Thymus (tissue), 11 donors: ENCODE results near the gene CBR1. TPM values are rescaled to one million over a fixed set of nuclear protein-coding genes. Genes with fewer than 3 reads are reported as not detected.
"Not testable (repeated sequence)": the region's sequence is repeated elsewhere in the genome, so short reads cannot be mapped to it uniquely, and the experiment has no call there.

Source experiments
- DNase-seq, 9 donors: peaks; one replicate each; pipeline ENCODE4 v3.0.0-alpha.2; 2013; ENCODE audit warnings: low spot score in 9 of 9, low read depth in 6 of 9, missing footprints in 1 of 9
- H3K27ac ChIP-seq, 2 donors: one replicate each; pipeline ENCODE4 v1.5.1; 2013; ENCODE audit warnings: control low read depth in 1 of 2, low read depth in 1 of 2, low read length in 1 of 2, mild to moderate bottlenecking in 1 of 2, moderate library complexity in 1 of 2
- H3K27me3 ChIP-seq, 2 donors: one replicate each; pipeline ENCODE4 v1.5.1; 2013; ENCODE audit warnings: low read length in 1 of 2; ENCODE audit not compliant: control insufficient read depth in 2 of 2, insufficient read depth in 1 of 2
- H3K36me3 ChIP-seq, 2 donors: one replicate each; pipeline ENCODE4 v1.5.1; 2013; ENCODE audit warnings: low read length in 1 of 2, mild to moderate bottlenecking in 1 of 2, moderate library complexity in 1 of 2; ENCODE audit not compliant: control insufficient read depth in 2 of 2, insufficient read depth in 2 of 2
- H3K4me1 ChIP-seq, 2 donors: one replicate each; pipeline ENCODE4 v1.5.1; 2013; ENCODE audit warnings: low read length in 2 of 2; ENCODE audit not compliant: control insufficient read depth in 2 of 2, insufficient read depth in 2 of 2
- H3K4me3 ChIP-seq, 2 donors: one replicate each; pipeline ENCODE4 v1.5.1; 2013; ENCODE audit warnings: low read length in 2 of 2, control low read depth in 1 of 2, mild to moderate bottlenecking in 1 of 2
- H3K9me3 ChIP-seq, 2 donors: one replicate each; pipeline ENCODE4 v1.5.1; 2013; ENCODE audit warnings: low read length in 1 of 2, mild to moderate bottlenecking in 1 of 2; ENCODE audit not compliant: control insufficient read depth in 2 of 2, insufficient read depth in 1 of 2
- WGBS: extraction: QIAGEN DNeasy Blood & Tissue Kit; methylation state at CpG from one replicate; pipeline ENCODE4 v1.1.7; 2013; 5-methylcytosine and 5-hydroxymethylcytosine counted together
- polyA plus RNA-seq: library from polyadenylated mRNA; stranded (reverse); fragments of 200-250 nt; gene quantifications from one replicate; pipeline ENCODE4 v1.2.3, GENCODE V29; 2013
- total RNA-seq: library from RNA; stranded (reverse); fragments of 120-200 nt; gene quantifications from one replicate; pipeline ENCODE4 v1.2.4, GENCODE V29; 2013
- donor health status: healthy.

Gene CBR1
- total and polyA plus RNA-seq, 2 donors: 26.2 to 57.7 TPM

DNA sequence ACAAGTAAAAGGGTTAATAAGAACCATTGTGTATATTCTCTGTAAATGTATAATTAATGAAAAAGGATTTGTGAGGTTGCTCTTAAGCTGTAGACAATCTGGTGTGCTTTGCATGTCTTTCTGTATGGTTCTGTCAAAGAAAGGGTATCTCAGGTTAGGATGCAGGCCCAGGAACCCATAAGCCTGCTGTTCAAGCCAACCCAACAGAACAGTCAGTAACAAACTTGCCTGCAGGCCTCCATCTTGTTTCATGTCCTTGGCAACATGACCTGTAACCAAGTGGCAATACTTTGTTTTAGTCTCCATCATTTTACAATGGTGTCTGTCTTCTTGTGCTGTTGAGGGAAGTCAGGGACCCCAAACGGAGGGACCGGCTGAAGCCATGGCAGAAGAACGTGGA is 29.2 kb downstream of the CBR1 start:
- no peak for DNase-seq
- no peaks in the 10 kb centered on the region for H3K36me3 ChIP-seq
- no peak overlapping the region for H3K4me3 ChIP-seq
- no peaks in the 10 kb centered on the region for H3K4me1 ChIP-seq
- H3K27me3 ChIP-seq: peaks cover 0 to 5% of the 10 kb centered on the region in 2 donors
- H3K27ac ChIP-seq: no peak overlapping the region
- 99% methylated on average over 3 of the region's 3 CpGs for WGBS
- peaks cover 1 to 6% of the 10 kb centered on the region in 2 donors for H3K9me3 ChIP-seq

DNA sequence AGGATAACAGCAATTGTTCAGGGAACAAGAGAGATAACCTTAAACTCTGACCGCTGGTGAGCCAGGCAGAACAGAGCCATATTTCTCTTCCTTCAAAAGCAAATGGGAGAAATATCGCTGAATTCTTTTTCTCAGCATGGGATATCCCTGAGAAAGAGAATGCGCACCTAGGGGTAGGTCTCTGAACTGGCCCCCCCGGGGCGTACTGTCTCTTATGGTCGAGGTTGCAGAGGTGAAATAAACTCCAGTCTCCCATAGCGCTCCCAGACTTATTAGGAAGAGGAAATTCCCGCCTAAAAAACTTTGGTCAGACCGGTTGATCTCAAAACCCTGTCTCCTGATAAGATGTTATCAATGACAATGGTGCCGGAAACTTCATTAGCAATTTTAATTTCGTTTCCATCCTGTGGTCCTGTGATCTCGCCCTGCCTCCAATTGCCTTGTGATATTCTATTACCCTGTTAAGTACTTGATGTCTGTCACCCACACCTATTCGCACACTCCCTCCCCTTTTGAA is 29.9 kb downstream of the CBR1 start:
- H3K27ac ChIP-seq, DNase-seq, H3K4me1 ChIP-seq, H3K4me3 ChIP-seq, H3K9me3 ChIP-seq, H3K36me3 ChIP-seq: not testable (repeated sequence)
- WGBS: 86% methylated on average over 13 of the region's 13 CpGs
- H3K27me3 ChIP-seq: peaks cover 0 to 11% of the 10 kb centered on the region in 2 donors

DNA sequence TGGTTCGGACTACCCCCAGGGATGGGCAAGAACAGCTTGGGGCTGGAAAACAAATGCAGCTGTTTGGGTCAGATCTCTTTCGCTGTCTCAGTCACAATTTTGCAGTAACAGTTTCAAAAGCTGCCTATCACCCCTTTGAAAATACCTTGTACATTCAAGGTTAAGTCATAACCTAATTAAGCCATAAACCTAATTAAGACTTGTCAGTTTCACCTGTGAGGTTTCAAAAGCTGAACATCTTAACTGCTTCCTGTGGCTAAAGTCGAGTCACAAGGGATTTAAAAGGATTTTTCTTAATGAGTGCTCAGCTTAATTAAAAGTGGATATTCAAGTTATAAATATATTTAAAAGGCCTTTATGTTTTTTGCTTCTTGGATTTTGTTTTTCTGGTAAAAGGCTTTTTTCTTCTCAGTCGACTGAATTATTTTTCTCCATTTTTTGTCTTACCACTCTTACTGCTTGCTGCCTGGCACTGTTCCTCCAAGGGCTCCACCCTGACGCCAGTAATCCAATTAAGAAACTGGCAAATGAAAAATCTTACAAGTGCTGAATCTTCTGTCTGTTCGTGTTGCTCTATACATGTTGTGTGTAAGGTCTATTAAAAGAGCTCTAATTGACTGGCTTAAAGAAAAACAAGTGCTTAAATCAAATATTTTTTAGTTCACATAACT is 31.3 kb downstream of the CBR1 start:
- H3K9me3 ChIP-seq: no peaks in the 10 kb centered on the region
- no peak overlapping the region for H3K4me3 ChIP-seq
- 92% methylated on average over 6 of the region's 6 CpGs for WGBS
- peaks cover 0 to 22% of the 10 kb centered on the region in 2 donors for H3K27me3 ChIP-seq
- DNase-seq: no peak
- H3K36me3 ChIP-seq: no peaks in the 10 kb centered on the region
- H3K27ac ChIP-seq: no peak overlapping the region
- no peaks in the 10 kb centered on the region for H3K4me1 ChIP-seq

DNA sequence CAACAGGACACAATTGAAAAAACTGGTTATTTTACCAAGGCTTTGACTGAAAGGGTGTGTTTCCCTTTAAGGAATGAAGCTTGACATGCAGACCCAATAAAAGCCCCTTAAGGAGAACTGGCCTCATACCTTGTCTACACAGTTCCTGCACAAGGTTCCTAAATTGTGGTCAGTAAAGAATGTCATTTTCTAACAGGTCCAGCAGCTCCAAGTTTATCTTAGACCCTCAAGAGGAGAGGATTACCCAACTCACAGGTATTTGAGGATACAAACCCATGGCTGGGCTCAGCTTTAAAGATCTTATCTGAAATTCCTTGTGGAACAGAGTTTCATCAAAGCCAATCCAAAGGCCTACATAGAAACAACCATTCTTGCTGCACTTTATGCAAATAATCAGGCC is 33.6 kb downstream of the CBR1 start:
- Histone ChIP-seq H3K4me1 (no peaks in the 10 kb centered on the region), H3K36me3 (no peaks in the 10 kb centered on the region), H3K27ac (no peak overlapping the region), H3K27me3 (peaks cover 0 to 38% of the 10 kb centered on the region in 2 donors), H3K4me3 (no peak overlapping the region), H3K9me3 (no peaks in the 10 kb centered on the region)
- no peak for DNase-seq

DNA sequence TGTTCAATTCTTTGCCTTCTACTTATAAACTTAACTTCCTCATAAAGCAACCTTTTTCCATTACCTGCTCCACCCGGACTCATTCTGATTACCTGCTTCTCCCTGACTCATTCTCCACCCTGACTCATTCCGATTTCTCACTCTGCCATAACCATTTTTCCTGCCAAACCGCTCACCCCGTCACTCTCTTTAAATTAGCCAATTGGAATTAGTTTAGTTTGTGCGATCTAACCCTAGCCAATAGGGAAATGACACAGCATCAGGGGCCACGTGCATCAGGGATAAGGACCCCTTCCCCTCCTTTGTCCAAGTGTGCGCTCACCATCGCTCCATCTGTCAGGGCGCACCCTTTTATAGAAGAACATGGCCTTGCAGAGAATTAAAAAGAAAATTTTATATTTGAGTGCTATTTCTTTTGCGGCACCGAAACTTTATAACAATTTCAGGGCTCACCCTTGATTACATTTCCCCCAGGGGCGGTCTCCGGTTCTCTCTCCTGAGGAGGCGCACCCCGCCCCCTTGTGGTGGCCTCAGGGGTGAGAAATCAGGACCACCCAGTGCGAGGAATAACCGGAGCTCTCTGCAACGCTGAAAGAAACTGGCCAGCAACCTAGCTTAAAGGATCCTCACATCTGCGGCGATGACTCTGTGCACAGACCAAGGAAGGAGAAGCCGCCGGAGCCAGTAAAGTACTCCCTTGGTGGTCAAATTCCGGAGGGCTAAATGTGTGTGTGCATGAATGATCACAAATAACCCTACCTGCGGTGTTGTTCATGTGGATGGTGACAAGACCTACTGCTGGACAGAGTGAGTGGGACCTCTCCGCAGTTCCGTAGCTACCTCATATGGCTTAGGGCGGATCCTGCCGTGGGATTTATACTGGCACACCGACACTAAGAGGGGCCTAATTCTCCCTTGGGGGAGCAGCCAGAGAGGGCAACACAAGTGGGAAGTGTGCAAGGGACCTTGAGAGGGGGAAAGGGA is 34.8 kb downstream of the CBR1 start:
- no peak overlapping the region for H3K4me3 ChIP-seq
- H3K27ac ChIP-seq: no peak overlapping the region
- no peaks in the 10 kb centered on the region for H3K4me1 ChIP-seq
- H3K27me3 ChIP-seq: peaks cover 0 to 38% of the 10 kb centered on the region in 2 donors
- no peaks in the 10 kb centered on the region for H3K9me3 ChIP-seq
- peak in 4 of 9 donors; percentile 23 to 64 (median 48) for DNase-seq
- WGBS: 34% methylated on average over 29 of the region's 29 CpGs
- H3K36me3 ChIP-seq: no peaks in the 10 kb centered on the region

DNA sequence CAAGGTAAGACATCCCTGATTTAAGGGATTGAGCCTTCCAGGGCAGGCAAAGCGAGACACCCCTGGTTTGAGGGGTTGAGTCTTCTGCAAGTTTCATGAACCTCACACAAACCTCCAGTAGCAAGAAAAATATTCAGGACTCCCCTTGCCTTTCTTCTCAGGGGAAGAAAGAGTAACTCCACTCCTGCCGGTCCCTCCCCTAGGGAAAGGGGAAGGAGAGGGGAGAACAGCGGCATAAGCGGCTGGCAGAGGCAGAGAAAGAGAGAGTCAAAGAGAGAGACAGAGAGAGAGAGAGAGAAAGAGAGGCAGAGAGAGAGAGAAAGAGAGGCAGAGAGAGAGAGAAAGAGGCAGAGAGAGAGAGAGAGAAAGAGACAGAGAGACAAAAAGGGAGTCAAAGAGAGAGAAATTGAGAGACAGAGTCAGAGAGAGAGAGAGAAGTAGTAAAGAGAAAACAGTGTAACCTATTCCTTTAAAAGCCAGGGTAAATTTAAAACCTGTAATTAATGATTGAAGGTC is 35.6 kb downstream of the CBR1 start:
- no peaks in the 10 kb centered on the region for H3K9me3 ChIP-seq
- no peak for DNase-seq
- H3K4me1 ChIP-seq: no peaks in the 10 kb centered on the region
- H3K4me3 ChIP-seq: no peak overlapping the region
- H3K36me3 ChIP-seq: no peaks in the 10 kb centered on the region
- H3K27ac ChIP-seq: no peak overlapping the region
- 82% methylated on average over 4 of the region's 4 CpGs for WGBS
- peaks cover 0 to 38% of the 10 kb centered on the region in 2 donors for H3K27me3 ChIP-seq

DNA sequence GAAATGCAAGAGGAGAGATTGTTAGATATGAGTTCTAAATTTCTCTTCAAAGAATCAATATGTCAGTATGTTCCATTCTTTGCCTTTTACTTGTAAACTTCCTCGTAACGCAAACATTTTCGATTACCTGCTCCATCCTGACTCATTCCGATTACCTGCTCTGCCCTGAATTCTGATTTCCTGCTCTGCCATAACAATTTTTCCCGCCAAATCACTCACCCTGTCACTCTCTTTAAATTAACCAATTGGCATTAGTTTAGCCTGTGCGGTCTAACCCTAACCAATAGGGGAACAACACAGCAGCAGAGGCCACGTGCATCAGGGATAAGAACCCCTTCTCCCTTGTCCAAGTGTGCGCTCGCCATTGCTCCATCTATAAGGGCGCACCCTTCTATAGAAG is 40.0 kb downstream of the CBR1 start:
- H3K4me3 ChIP-seq: no peak overlapping the region
- H3K9me3 ChIP-seq: no peaks in the 10 kb centered on the region
- DNase-seq: no peak
- no peaks in the 10 kb centered on the region for H3K36me3 ChIP-seq
- H3K27ac ChIP-seq: no peak overlapping the region
- peaks cover 0 to 26% of the 10 kb centered on the region in 2 donors for H3K27me3 ChIP-seq
- 98% methylated on average over 10 of the region's 10 CpGs for WGBS
- peaks cover 11 to 21% of the 10 kb centered on the region in 2 donors for H3K4me1 ChIP-seq

DNA sequence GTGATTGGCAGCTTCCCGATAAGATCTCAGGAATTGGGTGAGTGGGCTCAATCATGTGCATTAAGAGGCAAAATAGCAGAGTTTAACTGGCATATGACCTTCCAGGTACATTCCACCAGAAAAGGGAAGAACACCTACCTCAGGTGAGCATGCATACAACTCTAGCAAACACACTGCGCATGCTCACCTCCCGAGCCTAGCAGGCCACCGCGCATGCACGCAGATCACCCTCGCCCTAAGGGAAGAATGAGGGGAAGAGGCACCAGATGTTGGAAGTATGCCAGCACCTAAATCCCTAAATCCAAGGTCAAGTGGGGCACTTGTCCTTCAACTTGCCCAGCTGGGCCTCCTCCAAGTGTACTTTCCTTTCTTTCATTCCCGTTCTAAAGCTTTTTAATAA is 41.4 kb downstream of the CBR1 start:
- WGBS: 99% methylated on average over 8 of the region's 8 CpGs

More for the DNA sequence above, 41.4 kb downstream of the CBR1 start:
- Histone ChIP-seq H3K27ac (no peak overlapping the region), H3K4me3 (no peak overlapping the region), H3K9me3 (no peaks in the 10 kb centered on the region), H3K36me3 (no peaks in the 10 kb centered on the region), H3K27me3 (peaks cover 0 to 14% of the 10 kb centered on the region in 2 donors), H3K4me1 (peaks cover 12 to 28% of the 10 kb centered on the region in 2 donors)
- no peak for DNase-seq
